Measurements from ENCODE around the gene ZFX. TPM values are rescaled to one million over a fixed set of nuclear protein-coding genes. Genes with fewer than 3 reads are reported as not detected.

Gene ZFX
- total RNA-seq, 1 experiment from 2014 or later = 66.8 TPM

DNA sequence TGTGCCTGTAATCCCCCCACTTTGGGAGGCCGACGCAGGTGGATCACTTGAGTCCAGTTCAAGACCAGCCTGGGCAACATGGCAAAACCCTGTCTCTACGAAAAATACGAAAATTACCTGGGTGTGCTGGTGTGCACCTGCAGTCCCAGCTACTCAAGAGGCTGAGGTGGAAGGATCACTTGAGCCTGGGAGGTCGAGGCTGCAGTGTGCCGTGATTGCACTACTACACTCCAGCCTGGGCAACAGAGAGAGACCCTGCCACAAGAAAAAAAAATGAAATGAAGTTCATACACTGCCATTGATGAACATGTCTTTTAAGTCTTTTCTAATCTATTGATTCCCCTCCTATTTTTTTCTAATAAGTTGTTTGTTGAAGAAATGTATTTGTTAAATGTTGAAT, 5.0 kb upstream of the ZFX start:
- Histone ChIP-seq H3K56ac (ENCODE audit: insufficient read length, low read depth, low read length) (no peak overlapping the region), H3K27me3 (ENCODE audit: insufficient read depth, low read length) (no peaks in the 10 kb centered on the region), H3K79me2 (ENCODE audit: insufficient read depth, low read length) (no peaks in the 10 kb centered on the region), H2AFZ (ENCODE audit: low read length) (no peak overlapping the region), H4K5ac (ENCODE audit: insufficient read length, low read depth, low read length) (no peak overlapping the region), H2BK12ac (ENCODE audit: insufficient read length, low read depth, low read length) (no peak overlapping the region), H3K27ac (ENCODE audit: insufficient read length, low read depth, low read length) (no peak overlapping the region), H2BK5ac (ENCODE audit: insufficient read length, low read length) (no peak overlapping the region), H3K14ac (ENCODE audit: insufficient read depth, low read length) (no peak overlapping the region), H2AK5ac (ENCODE audit: insufficient read length, low read length) (no peak overlapping the region), H3K23ac (ENCODE audit: insufficient read length, low read depth, low read length) (no peak overlapping the region), H4K20me1 (ENCODE audit: control insufficient read depth, insufficient read depth, insufficient read length) (no peaks in the 10 kb centered on the region), H4K91ac (ENCODE audit: insufficient read length, low read depth, low read length) (no peak overlapping the region), H3K9ac (ENCODE audit: extremely low read depth, insufficient read length, low read length) (no peak overlapping the region), H3T11ph (ENCODE audit: low read length) (no peak overlapping the region), H2BK20ac (ENCODE audit: low read depth, low read length, poor library complexity, severe bottlenecking) (no peak overlapping the region), H4K8ac (replicated peaks; ENCODE audit: insufficient read length, low read depth, low read length) (no peak overlapping the region), H3K4me1 (ENCODE audit: insufficient read depth, low read length) (peaks cover 4% of the 10 kb centered on the region; the same call in 1 of the 2 replicates), H3K79me1 (ENCODE audit: insufficient read depth, low read depth, low read length, poor library complexity, severe bottlenecking) (no peaks in the 10 kb centered on the region), H2BK120ac (ENCODE audit: low read depth, low read length, poor library complexity, severe bottlenecking) (no peak overlapping the region), H2BK15ac (ENCODE audit: low read depth, low read length) (no peak overlapping the region), H3K9me3 (ENCODE audit: control insufficient read depth, low read depth, low read length) (no peaks in the 10 kb centered on the region), H3K18ac (ENCODE audit: insufficient read length, low read depth, low read length) (no peak overlapping the region), H3K23me2 (ENCODE audit: insufficient read length, low read depth, low read length, poor library complexity, severe bottlenecking) (no peaks in the 10 kb centered on the region), H3K4ac (ENCODE audit: low read depth, low read length) (no peak overlapping the region), H3K4me2 (ENCODE audit: insufficient read depth, insufficient read length, low read length) (no peak overlapping the region)
- TF ChIP-seq, protein P1, sequence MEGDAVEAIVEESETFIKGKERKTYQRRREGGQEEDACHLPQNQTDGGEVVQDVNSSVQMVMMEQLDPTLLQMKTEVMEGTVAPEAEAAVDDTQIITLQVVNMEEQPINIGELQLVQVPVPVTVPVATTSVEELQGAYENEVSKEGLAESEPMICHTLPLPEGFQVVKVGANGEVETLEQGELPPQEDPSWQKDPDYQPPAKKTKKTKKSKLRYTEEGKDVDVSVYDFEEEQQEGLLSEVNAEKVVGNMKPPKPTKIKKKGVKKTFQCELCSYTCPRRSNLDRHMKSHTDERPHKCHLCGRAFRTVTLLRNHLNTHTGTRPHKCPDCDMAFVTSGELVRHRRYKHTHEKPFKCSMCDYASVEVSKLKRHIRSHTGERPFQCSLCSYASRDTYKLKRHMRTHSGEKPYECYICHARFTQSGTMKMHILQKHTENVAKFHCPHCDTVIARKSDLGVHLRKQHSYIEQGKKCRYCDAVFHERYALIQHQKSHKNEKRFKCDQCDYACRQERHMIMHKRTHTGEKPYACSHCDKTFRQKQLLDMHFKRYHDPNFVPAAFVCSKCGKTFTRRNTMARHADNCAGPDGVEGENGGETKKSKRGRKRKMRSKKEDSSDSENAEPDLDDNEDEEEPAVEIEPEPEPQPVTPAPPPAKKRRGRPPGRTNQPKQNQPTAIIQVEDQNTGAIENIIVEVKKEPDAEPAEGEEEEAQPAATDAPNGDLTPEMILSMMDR (conservative IDR thresholded peaks at IDR 0.05) = no peak
- Mint-ChIP-seq H3K4me1 (peaks cover 38 to 39% of the 10 kb centered on the region in 2 experiments), H3K36me3 (ENCODE audit: insufficient read depth in 1 of 3, low read depth in 3 of 3) (no peaks in the 10 kb centered on the region), H3K27me3 (ENCODE audit: low read depth) (no peaks in the 10 kb centered on the region), H3K4me3 (no peak overlapping the region), H3K9me3 (no peaks in the 10 kb centered on the region), H3K27ac (no peak overlapping the region)
- no CpG with 5 or more reads among the region's 6 CpGs for WGBS (ENCODE audit: extremely low coverage, insufficient read length, low lambda C conversion rate)
- no peak for DNase-seq
